Loucy (cell line): Measurements from ENCODE around the gene RXRA.

Source experiments
- H2AFZ ChIP-seq: fragments of 200-600 bp; sonication (generic); 2 replicates; pipeline ENCODE4 v1.6.0; 2016; ENCODE audit warnings: antibody characterized with exemption, mild to moderate bottlenecking, low read length, moderate library complexity
- H3F3A ChIP-seq: fragments of 200-600 bp; 2 replicates; pipeline ENCODE4 v1.6.0; 2016; ENCODE audit warnings: antibody characterized with exemption, low read depth, mild to moderate bottlenecking
- H3K27me3 ChIP-seq: fragments of 200-600 bp; sonication (generic); 2 replicates; pipeline ENCODE4 v1.6.1; 2014; ENCODE audit warnings: low read length, mild to moderate bottlenecking; ENCODE audit not compliant: insufficient read depth, poor library complexity, severe bottlenecking
- H3K36me3 ChIP-seq: fragments of 200-600 bp; sonication (generic); 2 replicates; pipeline ENCODE4 v1.6.1; 2016; ENCODE audit warnings: low read length; ENCODE audit not compliant: insufficient read depth
- H3K4me1 ChIP-seq: fragments of 200-600 bp; sonication (generic); 2 replicates; pipeline ENCODE4 v1.5.1; 2014; ENCODE audit warnings: low read length, mild to moderate bottlenecking; ENCODE audit not compliant: insufficient read depth, poor library complexity, severe bottlenecking
- H3K4me2 ChIP-seq: fragments of 200-600 bp; sonication (generic); 2 replicates; pipeline ENCODE4 v1.6.0; 2014; ENCODE audit warnings: antibody characterized with exemption, low read length, low read depth, mild to moderate bottlenecking; ENCODE audit not compliant: poor library complexity, severe bottlenecking
- H3K4me3 ChIP-seq: fragments of 200-600 bp; sonication (generic); 2 replicates; pipeline ENCODE4 v1.5.1; 2014; ENCODE audit warnings: low read length, mild to moderate bottlenecking, mixed read lengths; ENCODE audit not compliant: poor library complexity, severe bottlenecking
- H3K79me2 ChIP-seq: fragments of 200-600 bp; sonication (generic); 2 replicates; pipeline ENCODE4 v1.6.1; 2014; ENCODE audit warnings: low read length; ENCODE audit not compliant: insufficient read depth
- H3K9ac ChIP-seq: fragments of 200-600 bp; sonication (generic); 2 replicates; pipeline ENCODE4 v1.6.0; 2014; ENCODE audit warnings: mild to moderate bottlenecking, low read depth, low read length, moderate library complexity; ENCODE audit not compliant: poor library complexity, severe bottlenecking
- H3K9me2 ChIP-seq: fragments of 200-600 bp; sonication (generic); replicated peaks from 2 replicates; pipeline ENCODE4 v1.6.1; 2016; ENCODE audit warnings: low read depth, low read length, mixed read lengths
- H3K9me3 ChIP-seq: fragments of 200-600 bp; sonication (generic); 2 replicates; pipeline ENCODE4 v1.6.1; 2014; ENCODE audit warnings: mild to moderate bottlenecking, antibody characterized with exemption, low read length, low read depth; ENCODE audit not compliant: insufficient read depth
- H4K20me1 ChIP-seq: fragments of 200-600 bp; sonication (generic); 2 replicates; pipeline ENCODE4 v1.6.0; 2014; ENCODE audit warnings: antibody characterized with exemption, low read length, mild to moderate bottlenecking; ENCODE audit not compliant: insufficient read depth, poor library complexity, severe bottlenecking
- CTCF ChIP-seq: fragments of 200-600 bp; sonication (generic); conservative IDR thresholded peaks from 2 replicates; pipeline ENCODE4 v1.5.1; 2014; ENCODE audit warnings: mild to moderate bottlenecking, antibody characterized with exemption, low read length
- EZH2phosphoT487 ChIP-seq: fragments of 200-600 bp; IDR thresholded peaks from 2 replicates; pipeline ENCODE4 v1.6.1; 2018; ENCODE audit warnings: antibody characterized with exemption, mild to moderate bottlenecking, moderate library complexity, borderline replicate concordance

The RXRA gene

GRCh38 chr9:134426436-134426835 lies 100.2 kb downstream of the RXRA start:
- peaks cover 68% of the 10 kb centered on the region; the same call in 1 of the 2 replicates for H3K36me3 ChIP-seq
- no peaks in the 10 kb centered on the region for H3F3A ChIP-seq
- TF ChIP-seq CTCF: no peak
- TF ChIP-seq EZH2phosphoT487: no peak

GRCh38 chr9:134427153-134427782 lies 101.0 kb downstream of the RXRA start:
- Histone ChIP-seq H2AFZ (no peak overlapping the region), H3K4me1 (no peaks in the 10 kb centered on the region), H3K4me2 (no peak overlapping the region), H3K36me3 (peaks cover 67% of the 10 kb centered on the region; the same call in 1 of the 2 replicates), H3K9me2 (no peaks in the 10 kb centered on the region), H3F3A (no peaks in the 10 kb centered on the region), H3K79me2 (no peaks in the 10 kb centered on the region), H4K20me1 (no peaks in the 10 kb centered on the region), H3K9ac (no peak overlapping the region), H3K27me3 (no peaks in the 10 kb centered on the region), H3K9me3 (no peaks in the 10 kb centered on the region), H3K4me3 (no peak overlapping the region)
- TF ChIP-seq CTCF: no peak

More at GRCh38 chr9:134426436-134426835, 100.2 kb downstream of the RXRA start:
- no peaks in the 10 kb centered on the region for H3K4me1 ChIP-seq
- H3K27me3 ChIP-seq: no peaks in the 10 kb centered on the region
- no peaks in the 10 kb centered on the region for H4K20me1 ChIP-seq
- H3K79me2 ChIP-seq: no peaks in the 10 kb centered on the region
- no peak overlapping the region for H3K9ac ChIP-seq
- no peak overlapping the region for H3K4me3 ChIP-seq
- no peaks in the 10 kb centered on the region for H3K9me3 ChIP-seq
- H3K9me2 ChIP-seq: no peaks in the 10 kb centered on the region
- H3K4me2 ChIP-seq: no peak overlapping the region
- no peak overlapping the region for H2AFZ ChIP-seq

DNA sequence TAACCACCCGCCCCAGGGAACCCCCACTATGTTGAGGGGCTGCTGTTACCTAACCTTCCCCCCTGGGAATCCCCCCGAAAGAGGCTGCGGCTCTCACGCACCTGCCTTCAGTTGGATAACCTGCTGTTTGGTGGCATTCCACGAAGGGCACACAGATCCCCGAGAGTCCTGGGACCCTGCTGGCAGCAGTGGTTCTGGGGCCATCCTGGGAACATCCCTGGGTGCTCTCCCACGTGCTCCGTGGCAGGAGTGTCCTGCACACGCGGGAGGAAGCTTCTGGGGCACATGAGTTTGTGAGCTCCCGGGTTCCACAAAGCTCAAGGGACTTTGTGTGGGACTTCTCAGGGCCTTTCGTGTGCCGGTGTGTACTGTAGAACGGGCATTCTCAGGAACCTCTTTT lies 102.3 kb downstream of the RXRA start:
- Histone ChIP-seq H3K9me3 (no peaks in the 10 kb centered on the region), H4K20me1 (no peaks in the 10 kb centered on the region), H3K9me2 (no peaks in the 10 kb centered on the region), H3K36me3 (peaks cover 62% of the 10 kb centered on the region; the same call in 1 of the 2 replicates), H3K4me1 (no peaks in the 10 kb centered on the region), H3K79me2 (no peaks in the 10 kb centered on the region), H3K27me3 (no peaks in the 10 kb centered on the region), H2AFZ (no peak overlapping the region), H3F3A (no peaks in the 10 kb centered on the region), H3K9ac (no peak overlapping the region), H3K4me2 (no peak overlapping the region), H3K4me3 (no peak overlapping the region)
- no peak for TF ChIP-seq EZH2phosphoT487

DNA sequence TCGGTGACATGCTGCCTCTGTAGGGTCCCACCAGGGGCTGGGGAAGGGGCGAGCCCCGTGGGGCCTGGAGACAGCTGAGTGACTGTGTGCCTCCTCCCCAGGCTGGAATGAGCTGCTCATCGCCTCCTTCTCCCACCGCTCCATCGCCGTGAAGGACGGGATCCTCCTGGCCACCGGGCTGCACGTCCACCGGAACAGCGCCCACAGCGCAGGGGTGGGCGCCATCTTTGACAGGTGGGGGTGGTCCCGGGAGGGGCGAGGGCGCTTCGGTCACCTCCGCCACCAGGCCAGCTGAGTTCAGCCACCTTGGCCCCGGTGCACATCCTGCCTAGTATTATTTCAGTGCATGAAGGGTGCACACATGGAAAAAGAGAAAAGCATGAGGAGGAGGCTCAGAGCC lies 102.8 kb downstream of the RXRA start:
- Histone ChIP-seq H3K4me1 (no peaks in the 10 kb centered on the region), H3K36me3 (peaks cover 62% of the 10 kb centered on the region; the same call in 1 of the 2 replicates), H3K9me3 (no peaks in the 10 kb centered on the region), H3K9me2 (no peaks in the 10 kb centered on the region), H3K4me2 (no peak overlapping the region), H3K27me3 (no peaks in the 10 kb centered on the region), H4K20me1 (no peaks in the 10 kb centered on the region), H3K79me2 (no peaks in the 10 kb centered on the region), H3F3A (no peaks in the 10 kb centered on the region), H3K4me3 (no peak overlapping the region), H2AFZ (no peak overlapping the region), H3K9ac (no peak overlapping the region)
- TF ChIP-seq EZH2phosphoT487: no peak
- TF ChIP-seq CTCF: no peak
